Uterus (tissue), 4 donors: ENCODE results near the gene PCDHA7. TPM values are rescaled to one million over a fixed set of nuclear protein-coding genes. Genes with fewer than 3 reads are reported as not detected.
A peak's percentile ranks its signal among the peaks of the same experiment; 100 is the strongest.
"Not testable (repeated sequence)": the region's sequence is repeated elsewhere in the genome, so short reads cannot be mapped to it uniquely, and the experiment has no call there.

Experiments used
- DNase-seq, 2 donors: peaks; one replicate each; pipeline ENCODE4 v3.0.0-alpha.2; 2019 to 2020
- H3K27ac ChIP-seq, 2 donors: fragments of 200-600 bp; sonication (generic); 1 replicate in 1 of 2; 2 replicates in 1 of 2; pipeline ENCODE4 v1.5.1; 2016 to 2018
- H3K27me3 ChIP-seq, 2 donors: fragments of 200-600 bp; sonication (generic); one replicate each; pipeline ENCODE4 v1.5.1; 2018 to 2019; ENCODE audit warnings: control low read depth in 1 of 2
- H3K36me3 ChIP-seq, 2 donors: fragments of 200-600 bp; sonication (generic); one replicate each; pipeline ENCODE4 v1.5.1; 2019; ENCODE audit warnings: control low read depth in 1 of 2
- H3K4me1 ChIP-seq, 2 donors: fragments of 200-600 bp; sonication (generic); one replicate each; pipeline ENCODE4 v1.5.1; 2018 to 2019; ENCODE audit warnings: control low read depth in 1 of 2
- H3K4me3 ChIP-seq, 2 donors: fragments of 200-600 bp; sonication (generic); 1 replicate in 1 of 2; 2 replicates in 1 of 2; pipeline ENCODE4 v1.5.1; 2018 to 2019; ENCODE audit warnings: mild to moderate bottlenecking in 1 of 2
- H3K9me3 ChIP-seq, 2 donors: fragments of 200-600 bp; sonication (generic); one replicate each; pipeline ENCODE4 v1.5.1; 2019; ENCODE audit warnings: control low read depth in 1 of 2
- CTCF ChIP-seq, 4 experiments: fragments of 200-600 bp in 2 of 4; fragments of 450-650 bp in 2 of 4; sonication (generic) in 2 of 4; IDR thresholded peaks; one replicate each; pipeline ENCODE4 v1.5.1; 2016 to 2019; ENCODE audit warnings: antibody characterized with exemption in 4 of 4, mild to moderate bottlenecking in 2 of 4, moderate library complexity in 1 of 4
- POLR2A ChIP-seq, 2 donors: fragments of 450-650 bp; IDR thresholded peaks; one replicate each; pipeline ENCODE4 v1.6.1; 2016; ENCODE audit warnings: antibody characterized with exemption in 2 of 2, mild to moderate bottlenecking in 1 of 2, moderate library complexity in 1 of 2
- intact Hi-C: fragments of 100-400 bp; cut with DNase I; formaldehyde crosslinking; loops from one replicate; pipeline ENCODE4 v1.15.1; 2023; ENCODE audit warnings: low total_unique reads
- total RNA-seq, 4 donors: library from RNA; depleted of rRNA in 3 of 4; stranded (reverse); fragments of >200 nt in 3 of 4; gene quantifications; one replicate each; pipeline versions ENCODE4 v1.1.0 to v1.2.4, GENCODE V29; 2014 to 2023
- donor health status: DM: yes; HTN: yes; CAD: no.

The PCDHA7 gene
- total RNA-seq, 4 donors from 2014 or later, result 0.98 to 24.6 (median 2.2) TPM; not detected in 1

GRCh38 chr5:140842798-140843733 is 9.0 kb downstream of the PCDHA7 start:
- Histone ChIP-seq H3K36me3 (no peaks in the 10 kb centered on the region), H3K27ac (no peak overlapping the region), H3K9me3 (peaks cover 0 to 6% of the 10 kb centered on the region in 2 donors), H3K27me3 (no peaks in the 10 kb centered on the region), H3K4me3 (no peak overlapping the region), H3K4me1 (no peaks in the 10 kb centered on the region)
- DNase-seq, result no peak
- intact Hi-C loops, result no loop called here
- TF ChIP-seq POLR2A (IDR thresholded peaks at IDR 0.05), result no peak
- TF ChIP-seq CTCF (IDR thresholded peaks at IDR 0.05), result no peak

- H3K27ac ChIP-seq, H3K36me3 ChIP-seq, H3K27me3 ChIP-seq, intact Hi-C loops, H3K4me3 ChIP-seq, H3K9me3 ChIP-seq, DNase-seq, H3K4me1 ChIP-seq: not testable (repeated sequence)
These were observed 14.4 kb downstream of the PCDHA7 start, which contains the start of gene PCDHA9 for GRCh38 chr5:140848139-140849102. PCDHA9 (plus strand) TSS chr5:140848382; CDS start chr5:140848496, 114 bp downstream.

- H3K4me3 ChIP-seq, H3K9me3 ChIP-seq, intact Hi-C loops, H3K4me1 ChIP-seq, H3K27ac ChIP-seq, H3K27me3 ChIP-seq, DNase-seq, H3K36me3 ChIP-seq: not testable (repeated sequence)
These were observed 16.0 kb downstream of the PCDHA7 start for GRCh38 chr5:140849831-140850634.

GRCh38 chr5:140855772-140856674 is 22.0 kb downstream of the PCDHA7 start, which contains the start of gene PCDHA10:
PCDHA10 (plus strand) TSS chr5:140855897; CDS start chr5:140856049, 152 bp downstream.
- Histone ChIP-seq H3K27me3 (no peaks in the 10 kb centered on the region), H3K4me1 (no peaks in the 10 kb centered on the region), H3K36me3 (no peaks in the 10 kb centered on the region), H3K27ac (peak within 1 kb of the TSS; percentile 33 to 43), H3K4me3 (peak within 1 kb of the TSS; percentile 11 to 28), H3K9me3 (no peaks in the 10 kb centered on the region)
- intact Hi-C loops, result no loop called here
- DNase-seq, result no peak
- TF ChIP-seq POLR2A (IDR thresholded peaks at IDR 0.05) (no peak), CTCF (IDR thresholded peaks at IDR 0.05) (peak; percentile 24 to 37 (median 30))
